ENCODE data around the gene ARMC10.

The ARMC10 gene

DNA sequence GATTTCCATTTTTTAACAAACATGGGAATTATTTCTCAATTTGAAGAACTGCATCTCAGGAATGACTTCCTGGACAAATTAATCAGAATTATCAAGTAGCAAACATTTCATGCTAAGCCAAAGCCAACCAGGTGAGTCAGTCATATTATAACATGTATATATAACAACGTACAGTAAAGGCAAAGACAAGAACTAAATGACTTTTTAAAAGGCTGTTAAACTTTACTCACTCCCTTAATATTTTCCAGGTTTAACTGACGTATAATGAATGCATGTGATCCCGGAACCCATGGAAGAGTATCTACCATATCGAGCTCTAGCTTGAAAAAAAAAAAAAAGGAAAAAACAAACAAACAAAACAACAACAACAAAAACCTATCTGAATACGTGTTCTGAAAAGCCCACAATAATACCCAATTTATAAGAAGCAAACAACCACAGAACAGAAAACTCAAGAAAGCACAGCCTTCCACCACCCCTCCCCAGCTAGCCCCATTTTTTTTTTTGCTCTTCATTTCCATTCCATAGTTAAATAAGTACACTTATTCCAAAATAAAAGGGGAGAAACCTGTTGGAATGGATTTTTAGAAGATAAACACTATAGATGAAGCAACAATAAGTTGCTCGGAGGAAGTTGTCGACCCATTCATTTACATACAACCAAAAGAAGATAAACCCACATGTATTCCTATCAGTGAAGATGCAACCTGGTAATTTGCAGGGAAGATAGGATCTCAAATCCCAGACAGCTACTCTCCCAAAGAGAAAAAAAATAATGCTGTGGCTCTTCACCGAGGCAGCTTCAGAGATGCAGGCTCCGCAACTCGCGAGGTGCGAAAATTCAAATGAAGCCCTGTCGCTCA, 73.4 kb downstream of the ARMC10 start:
- H3K27ac ChIP-seq (ENCODE audit: low read length) = no peak overlapping the region
- H3K27me3 ChIP-seq (ENCODE audit: control insufficient read depth, insufficient read depth, low read length) = peaks cover 9% of the 10 kb centered on the region
- H3K36me3 ChIP-seq (ENCODE audit: control insufficient read depth, low read depth, low read length) = no peaks in the 10 kb centered on the region
- no peaks in the 10 kb centered on the region for H3K9me3 ChIP-seq (ENCODE audit: control insufficient read depth, low read depth, low read length)
- peak overlapping the region; percentile 82 for H3K9ac ChIP-seq (ENCODE audit: low read length)
- peak overlapping the region; percentile 95 for H3K4me3 ChIP-seq (ENCODE audit: low read length)
- peaks cover 10% of the 10 kb centered on the region for H3K4me1 ChIP-seq (ENCODE audit: control insufficient read depth, low read depth, low read length)
